ENCODE data around the gene WDR74. TPM values are rescaled to one million over a fixed set of nuclear protein-coding genes. Genes with fewer than 3 reads are reported as not detected.
"Not testable (repeated sequence)": the region's sequence is repeated elsewhere in the genome, so short reads cannot be mapped to it uniquely, and the experiment has no call there.

WDR74 gene
- polyA plus RNA-seq, 1 donor, result 33.1 TPM

DNA sequence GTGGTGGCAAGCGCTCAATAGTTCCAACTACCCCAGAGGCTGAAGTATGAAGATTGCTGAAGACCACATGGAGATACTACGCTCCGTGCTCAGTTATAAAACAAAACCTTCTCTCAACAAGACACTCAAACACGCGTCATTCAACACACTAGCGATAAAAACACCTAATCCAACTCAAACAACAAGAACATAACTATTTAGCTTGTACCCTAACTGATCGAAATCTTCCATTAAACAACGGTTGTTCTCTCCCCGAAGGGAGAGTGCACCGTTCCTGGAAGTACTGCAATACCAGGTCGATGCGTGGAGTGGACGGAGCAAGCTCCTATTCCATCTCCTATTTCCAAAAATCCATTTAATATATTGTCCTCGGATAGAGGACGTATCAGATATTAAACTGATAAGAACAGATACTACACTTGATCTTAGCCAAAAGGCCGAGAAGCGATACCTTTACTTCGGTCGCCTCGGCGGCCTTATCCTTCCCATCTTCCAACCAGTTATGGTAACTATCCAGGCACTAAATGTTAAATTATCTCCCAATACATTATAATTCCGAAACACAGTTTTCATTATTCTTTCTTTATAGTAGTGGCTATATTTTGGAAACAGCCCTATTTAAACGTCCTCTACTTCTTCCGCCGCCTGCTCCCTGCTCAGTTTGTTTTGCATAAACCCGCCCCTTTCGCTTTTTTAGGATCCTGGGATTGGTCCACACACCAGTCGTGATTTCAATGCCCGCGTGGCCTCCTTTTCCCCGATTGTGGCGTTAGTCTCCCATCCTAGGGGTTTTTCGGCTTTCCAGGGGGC, 2.2 kb upstream of the WDR74 start:
- peak; percentile 97 for DNase-seq (ENCODE audit: low read depth)

DNA sequence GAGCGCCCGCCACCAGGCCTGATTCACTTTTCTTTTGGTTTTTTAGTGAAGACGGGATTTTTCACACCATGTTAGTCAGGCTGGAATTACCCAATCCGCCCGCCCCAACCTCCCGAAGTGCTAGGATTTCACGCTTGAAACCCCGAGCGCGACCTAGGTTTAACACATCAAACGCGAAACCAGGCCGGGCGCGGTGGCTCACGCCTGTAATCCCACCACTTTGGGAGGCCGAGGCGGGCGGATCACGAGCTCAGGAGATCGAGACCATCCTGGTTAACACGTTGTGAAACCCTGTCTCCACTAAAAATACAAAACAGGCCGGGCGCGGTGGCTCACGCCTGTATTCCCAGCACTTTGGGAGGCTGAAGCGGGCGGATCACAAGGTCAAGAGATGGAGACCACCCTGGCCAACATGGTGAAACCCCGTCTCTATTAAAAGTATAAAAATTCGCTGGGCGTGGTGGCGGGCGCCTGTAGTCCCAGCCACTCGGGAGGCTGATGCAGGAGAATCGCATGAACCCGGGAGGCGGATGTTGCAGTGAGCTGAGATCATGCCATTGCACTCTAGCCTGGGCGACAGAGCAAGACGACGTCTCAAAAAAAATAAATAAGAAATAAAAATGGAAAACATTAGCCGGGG, 1.5 kb upstream of the WDR74 start:
- DNase-seq (ENCODE audit: low read depth), result not testable (repeated sequence)

DNA sequence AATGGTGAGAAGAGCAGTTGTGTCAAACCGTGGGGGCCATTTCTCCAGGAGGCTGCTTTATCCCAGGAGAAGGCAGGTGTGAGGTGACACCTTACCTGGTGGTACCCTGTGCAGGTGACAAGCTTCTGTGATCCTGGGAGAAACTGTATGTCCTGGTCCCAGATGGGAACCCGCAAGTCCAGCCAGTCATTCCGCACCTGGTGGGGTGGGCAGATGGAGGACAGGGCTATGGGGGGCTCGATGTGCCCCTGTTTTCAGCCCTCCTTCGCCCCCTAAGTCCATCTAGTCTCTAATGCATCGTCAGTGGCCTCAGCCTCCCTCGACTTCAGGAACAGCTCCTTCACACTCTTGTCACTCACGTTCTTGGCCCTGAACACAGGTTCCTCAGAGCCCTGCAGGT, 4.1 kb downstream of the WDR74 start:
- no peak for DNase-seq (ENCODE audit: low read depth)

DNA sequence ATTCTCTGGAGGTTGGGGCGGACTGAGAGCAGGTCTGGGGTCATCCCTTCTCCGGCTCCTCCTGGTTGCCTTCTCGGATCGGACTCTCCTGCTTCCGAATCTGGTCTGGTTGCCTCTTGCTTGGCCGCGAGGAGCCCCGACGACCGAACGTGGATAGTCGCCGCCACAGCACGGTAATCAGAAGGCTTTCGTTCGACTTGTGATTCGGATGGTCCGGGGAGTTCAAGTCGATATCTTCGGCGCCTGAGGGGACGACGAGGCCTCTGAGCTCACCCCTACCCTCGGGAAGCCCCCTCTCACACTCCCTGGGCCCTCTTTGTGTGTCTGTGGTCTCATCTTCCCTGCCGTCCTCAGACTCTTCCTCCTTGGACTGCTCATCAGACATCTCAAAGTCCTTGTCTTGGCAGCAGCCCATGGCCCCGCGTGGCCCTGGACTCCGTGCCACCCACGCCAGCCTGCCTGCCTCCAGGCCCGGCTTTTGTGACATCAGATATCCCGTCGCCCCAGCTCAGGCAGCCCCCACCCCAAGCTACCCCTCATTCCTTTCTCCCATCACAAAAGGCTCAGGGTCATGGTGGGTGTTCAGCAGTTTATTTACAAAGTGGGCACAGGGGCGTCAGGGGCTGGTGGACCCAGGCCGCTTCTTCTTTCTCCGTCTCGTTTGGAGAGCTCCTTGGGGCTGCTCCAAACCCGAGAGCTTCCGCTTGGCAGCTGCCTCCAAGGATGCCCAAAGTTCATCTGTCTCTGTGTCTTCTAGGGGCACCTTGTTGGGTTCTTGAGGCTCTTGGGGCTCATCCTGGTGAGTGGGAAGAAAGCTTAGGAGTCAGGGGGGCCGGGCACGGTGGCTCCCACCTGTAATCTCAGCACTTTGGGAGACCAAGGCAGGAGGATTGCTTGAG, 6.8 kb downstream of the WDR74 start, which contains the start of gene TEX54:
TEX54 (minus strand) TSS at position 506 of the 899 bp plus-strand sequence.
- DNase-seq (ENCODE audit: low read depth), result no peak

DNA sequence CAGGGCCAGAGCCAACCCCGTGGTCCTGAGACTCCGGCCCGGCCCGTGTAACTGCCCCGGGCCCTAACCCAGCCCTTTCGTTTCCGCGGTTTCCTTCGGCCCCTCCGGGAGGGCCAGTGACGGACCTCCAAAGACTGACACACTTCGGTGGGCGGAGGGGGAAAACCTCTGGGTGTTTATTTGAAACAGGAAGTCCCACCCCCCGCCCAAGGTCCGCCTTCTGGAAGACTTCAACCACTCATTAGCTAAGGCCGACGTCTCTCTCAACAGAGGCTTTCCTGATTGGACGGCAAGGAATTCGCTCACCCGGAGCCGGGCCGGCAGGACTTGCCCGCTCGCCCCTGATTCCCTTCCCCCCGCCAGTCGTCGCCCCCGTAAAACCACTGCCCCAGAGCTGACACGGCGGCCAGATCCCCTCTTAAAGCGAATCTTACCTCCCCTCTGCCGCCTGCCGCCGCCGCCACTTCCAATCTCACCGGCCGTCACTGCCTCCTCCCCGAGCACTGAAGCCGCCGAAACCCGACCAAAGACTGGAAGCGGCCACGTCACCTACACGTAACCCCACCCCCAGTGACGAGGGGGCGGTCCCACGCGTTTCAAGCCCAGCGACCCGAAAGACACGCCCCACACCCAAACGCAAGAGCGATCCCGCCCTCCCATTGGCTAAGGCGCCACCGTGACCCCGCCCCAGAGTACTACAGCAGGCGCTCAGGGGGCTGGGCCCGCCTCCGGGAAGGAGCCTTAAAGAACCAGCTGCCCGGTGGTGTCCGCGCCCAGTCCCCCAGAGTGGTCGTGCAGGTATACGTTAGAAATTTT, 7.7 kb downstream of the WDR74 start, which contains the start of gene STX5:
STX5 (minus strand) TSS at position 532 of the 816 bp plus-strand sequence. CDS start 808 bp downstream, outside the sequence.
- peak; percentile 93 for DNase-seq (ENCODE audit: low read depth)

DNA sequence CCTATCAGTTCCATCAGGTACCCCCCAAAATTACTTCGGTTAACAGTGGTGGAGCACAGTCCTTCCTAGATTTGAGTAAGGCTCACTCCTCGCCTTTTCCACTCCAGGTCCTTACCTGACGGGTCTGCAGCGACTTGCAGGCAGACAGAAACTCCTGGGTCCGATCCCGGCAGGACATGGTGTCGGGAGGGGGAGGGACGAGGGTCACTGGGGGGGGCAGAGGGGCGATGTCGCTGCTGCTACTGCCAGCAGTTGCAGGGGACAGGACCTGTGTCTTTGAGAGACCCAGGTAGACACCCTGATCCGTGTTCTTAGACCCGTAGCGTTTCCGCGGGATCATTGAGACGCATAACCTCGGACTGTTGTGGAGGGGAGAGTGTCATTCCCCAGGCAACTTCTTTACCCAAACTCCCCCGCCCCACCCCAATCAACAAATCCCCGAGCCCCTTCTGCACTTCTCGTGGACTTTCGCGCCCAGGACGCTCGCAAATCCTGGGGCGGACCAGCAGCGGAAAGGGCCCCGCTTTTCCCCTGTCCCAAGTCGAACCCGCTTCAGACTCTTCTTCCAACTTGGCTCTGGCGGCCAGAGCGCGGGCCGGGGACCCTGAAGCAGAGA, 8.4 kb downstream of the WDR74 start:
- no peak for DNase-seq (ENCODE audit: low read depth)

DNA sequence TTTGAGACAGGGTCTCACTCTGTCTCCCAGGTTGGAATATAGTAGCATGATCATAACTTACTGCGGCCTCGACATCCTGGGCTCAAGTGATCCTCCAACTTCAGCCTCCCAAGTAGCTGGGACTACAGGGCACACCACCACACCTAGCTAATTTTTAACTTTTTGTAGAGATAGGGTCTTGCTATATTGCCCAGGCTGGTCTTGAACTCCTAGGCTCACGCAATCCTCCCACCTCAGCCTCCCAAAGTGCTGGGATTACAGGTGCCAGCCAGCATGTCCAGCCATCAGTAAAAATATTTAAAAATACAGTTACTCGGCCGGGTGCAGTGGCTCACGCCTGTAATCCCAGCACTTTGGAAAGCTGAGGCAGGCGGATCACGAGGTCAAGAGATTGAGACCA, 11.3 kb downstream of the WDR74 start:
- DNase-seq (ENCODE audit: low read depth), result not testable (repeated sequence)

DNA sequence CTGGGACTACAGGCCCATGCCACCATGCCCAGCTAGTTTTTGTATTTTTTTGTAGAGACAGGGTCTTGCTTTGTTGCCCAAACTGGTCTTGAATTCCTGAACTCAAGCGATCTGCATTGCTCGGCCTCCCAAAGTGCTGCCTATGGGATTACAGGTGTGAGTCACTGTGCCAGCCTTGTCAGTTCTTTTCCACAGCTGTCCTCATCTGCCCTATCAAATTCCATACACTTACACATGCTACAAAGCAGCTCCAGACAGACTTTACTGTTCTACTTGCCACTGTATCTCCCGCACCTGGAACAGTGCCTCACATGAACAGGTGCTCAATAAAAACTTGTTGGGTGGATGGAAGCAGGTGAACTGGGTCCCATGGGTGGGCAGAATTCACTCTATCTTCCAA, 15.7 kb downstream of the WDR74 start:
- no peak for DNase-seq (ENCODE audit: low read depth)

DNA sequence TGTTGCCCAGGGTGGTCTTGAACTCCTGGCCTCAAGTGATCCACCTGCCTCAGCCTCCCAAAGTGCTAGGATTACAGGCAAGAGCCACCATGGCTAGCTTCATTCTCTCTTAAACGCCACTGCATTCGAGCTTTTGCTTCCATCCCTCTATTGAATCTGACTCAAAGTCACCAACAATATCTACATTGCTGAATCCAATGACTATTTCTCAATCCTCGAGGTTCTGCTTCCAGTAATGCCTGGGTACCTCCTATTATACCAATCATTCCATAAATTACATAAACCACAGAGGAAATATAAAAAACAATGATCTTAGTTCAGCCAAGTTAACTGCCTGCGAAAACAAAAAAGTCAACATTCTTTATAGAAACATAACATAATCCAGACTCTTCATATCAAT, 22.3 kb downstream of the WDR74 start:
- no peak for DNase-seq (ENCODE audit: low read depth)

DNA sequence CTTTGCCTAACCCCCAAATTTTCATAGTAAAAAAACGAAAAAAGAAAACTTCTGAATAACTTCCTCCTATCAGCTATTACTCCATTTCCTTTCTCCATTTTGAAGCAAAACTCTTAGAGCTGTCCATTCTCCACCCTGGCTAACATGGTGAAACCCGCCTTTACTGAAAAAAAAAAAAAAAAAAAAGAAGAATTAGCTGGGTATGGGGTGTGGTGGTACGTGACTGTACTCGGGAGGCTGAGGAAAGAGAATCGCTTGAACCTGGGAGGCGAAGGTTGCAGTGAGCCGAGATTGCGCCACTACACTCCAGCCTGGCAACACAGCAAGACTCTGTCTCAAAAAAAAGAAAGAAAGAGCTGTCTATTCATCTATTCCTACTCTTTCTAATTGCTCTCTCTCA, 22.8 kb downstream of the WDR74 start:
- DNase-seq (ENCODE audit: low read depth), result no peak

DNA sequence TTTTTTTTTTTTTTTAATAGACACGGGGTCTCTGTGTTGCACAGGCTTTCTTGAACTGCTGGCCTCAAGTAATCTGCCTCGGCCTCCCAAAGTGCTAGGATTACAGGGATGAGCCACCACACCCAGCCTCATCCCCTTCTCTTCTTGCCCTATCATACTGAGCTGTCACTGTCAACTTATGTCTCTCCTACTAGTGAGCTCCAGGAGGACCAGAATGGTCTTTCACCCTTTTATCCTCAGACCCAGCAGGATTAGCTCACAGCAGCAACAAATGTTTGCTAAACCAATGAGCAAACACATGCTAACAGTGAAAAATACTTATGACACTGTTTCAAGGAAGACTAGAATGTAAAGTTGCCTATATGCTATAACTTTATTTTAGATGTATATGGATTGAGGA, 27.7 kb downstream of the WDR74 start:
- DNase-seq (ENCODE audit: low read depth), result no peak

DNA sequence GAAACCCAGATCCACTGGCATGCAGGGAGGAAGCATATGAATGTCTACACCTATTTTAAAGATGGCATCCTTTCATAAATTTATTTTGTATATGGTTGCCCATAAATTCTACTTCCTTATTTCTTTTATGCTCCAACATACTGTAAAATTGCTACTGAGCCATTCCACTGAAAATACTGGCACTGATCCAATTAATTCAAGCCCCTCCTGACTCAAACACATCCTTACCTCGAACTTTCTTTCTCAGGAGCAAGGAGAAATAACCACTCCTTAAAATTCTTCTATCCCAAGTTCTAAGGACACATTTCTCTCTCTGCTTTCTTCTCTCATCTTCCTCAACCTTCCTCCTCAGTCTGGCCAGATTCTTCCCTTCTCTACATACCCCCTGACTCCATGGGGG, 28.6 kb downstream of the WDR74 start:
- DNase-seq (ENCODE audit: low read depth), result no peak

DNA sequence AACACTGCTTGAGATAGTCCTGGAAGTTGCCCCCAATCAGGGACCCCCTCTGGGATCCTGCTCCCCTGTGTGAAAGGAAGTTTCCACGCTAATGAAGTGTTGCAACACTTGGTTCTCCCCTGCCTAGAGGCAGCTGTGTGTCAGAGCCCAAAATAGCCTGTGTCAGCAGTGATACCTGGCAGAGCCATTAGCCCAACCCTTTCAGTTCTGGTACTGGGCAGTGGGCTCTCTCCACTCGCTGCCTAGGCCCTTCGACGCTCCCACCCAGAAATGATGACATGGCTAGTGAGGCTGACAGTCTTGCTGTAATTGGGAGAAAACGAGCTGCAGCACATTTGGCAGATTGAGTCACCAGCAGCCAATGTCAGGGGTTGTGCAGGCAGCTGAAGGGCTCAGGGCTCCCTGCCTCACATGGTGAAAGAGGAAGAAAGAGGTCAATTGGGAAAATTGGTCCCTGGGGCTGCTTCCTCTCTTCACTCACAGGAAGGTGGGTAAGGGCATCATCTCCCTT, 32.7 kb downstream of the WDR74 start:
- DNase-seq (ENCODE audit: low read depth), result no peak

DNA sequence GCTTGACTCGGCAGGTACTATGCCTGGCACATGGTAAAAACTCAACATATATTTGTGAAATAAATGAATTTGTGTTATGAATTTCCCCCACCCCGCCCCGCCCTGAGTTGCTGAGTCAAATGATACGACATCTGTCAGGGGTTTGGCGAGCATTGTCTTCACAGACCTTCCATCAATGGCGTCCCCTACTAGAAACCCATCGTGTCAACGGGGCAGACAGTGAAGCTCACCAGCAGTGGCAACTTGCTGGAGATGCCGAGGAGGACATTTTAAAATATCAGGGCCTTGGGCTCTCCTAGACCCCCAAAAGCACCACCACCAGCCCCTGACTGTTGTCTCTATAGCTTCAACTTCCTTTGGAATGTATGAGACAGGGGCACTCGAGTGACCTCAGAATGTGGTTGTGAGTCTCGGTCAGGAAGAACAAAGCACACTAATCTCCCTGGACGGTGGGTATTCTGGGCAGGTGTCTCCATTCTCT, 33.4 kb downstream of the WDR74 start:
- DNase-seq (ENCODE audit: low read depth), result no peak

DNA sequence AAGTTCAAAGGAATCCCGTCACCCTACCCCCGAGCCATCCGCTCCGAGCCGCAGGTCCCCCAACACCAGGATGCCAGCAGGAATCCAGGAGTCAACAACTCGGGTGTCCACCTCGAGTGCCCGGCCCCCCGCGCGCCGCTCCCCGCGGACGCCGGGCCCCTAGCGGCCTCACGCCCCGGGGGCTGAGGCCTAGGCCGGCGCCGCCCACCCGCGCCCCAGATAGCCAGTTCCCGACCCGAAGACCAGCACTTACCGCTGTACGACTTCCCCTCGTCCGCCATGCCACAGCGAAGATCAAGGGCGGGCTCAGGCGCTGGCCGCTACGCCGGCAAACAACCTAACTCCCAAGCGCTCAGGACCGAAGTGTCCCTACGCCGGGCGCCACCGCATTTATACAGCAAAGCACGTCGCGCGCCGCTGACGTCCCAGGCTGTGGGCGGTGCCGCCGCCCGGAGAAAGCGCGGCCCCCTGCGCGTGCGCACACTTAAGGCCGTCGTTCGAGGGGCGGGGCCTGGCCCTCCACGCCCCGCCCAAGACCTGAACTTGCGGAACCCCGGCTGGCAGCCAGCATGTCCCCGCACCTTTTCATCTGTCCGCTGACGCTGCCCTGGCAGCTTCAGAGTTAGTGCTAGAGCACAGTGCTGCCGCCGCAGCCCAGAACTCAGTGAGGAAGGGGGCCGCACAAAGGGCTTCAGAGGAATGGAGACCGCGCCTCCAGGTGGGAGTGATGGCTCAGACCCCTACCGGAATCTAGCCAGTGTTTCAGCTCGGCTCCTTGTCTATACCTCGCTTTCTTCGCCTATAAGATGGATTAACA, 34.1 kb downstream of the WDR74 start, which contains the start of gene NXF1:
NXF1 (minus strand) TSS at position 365 of the 817 bp plus-strand sequence; CDS start at position 281, 84 bp downstream.
- DNase-seq (ENCODE audit: low read depth), result peak; percentile 81

DNA sequence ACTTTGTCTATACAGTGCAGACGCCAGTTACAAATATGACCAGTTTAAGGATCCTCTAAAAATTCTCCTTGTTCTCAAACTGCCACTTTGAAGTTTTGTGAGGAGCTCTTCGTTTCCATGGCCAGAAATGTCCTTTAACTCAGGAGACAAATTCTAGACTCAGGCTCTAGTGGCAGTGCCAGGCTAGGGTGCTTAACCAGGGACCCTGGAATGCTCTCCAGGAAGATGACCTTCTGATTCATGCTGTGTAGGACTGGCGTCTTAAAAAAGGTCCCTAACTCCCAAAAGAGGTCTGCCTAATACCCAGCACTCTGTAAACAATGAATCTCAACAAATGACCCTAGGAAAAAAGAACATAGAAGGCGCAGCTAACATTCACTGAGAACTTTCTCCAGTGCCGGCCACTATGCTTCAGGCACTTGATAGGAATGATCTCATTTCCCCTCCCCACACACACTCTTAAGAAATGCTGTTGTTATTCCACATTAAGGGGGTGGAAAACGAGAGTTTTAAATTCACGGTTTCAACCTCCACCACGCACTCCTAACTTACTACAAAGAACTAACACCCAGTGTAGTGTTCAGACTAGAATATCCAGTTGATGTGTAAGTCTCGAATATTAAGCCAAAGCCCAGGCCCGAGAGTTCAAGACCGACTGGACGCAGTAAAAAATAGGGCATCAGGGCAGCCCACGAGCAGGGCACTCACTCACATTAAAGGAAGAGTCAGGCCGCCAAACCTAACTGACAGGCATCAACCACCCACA, 34.9 kb downstream of the WDR74 start:
- DNase-seq (ENCODE audit: low read depth), result no peak

DNA sequence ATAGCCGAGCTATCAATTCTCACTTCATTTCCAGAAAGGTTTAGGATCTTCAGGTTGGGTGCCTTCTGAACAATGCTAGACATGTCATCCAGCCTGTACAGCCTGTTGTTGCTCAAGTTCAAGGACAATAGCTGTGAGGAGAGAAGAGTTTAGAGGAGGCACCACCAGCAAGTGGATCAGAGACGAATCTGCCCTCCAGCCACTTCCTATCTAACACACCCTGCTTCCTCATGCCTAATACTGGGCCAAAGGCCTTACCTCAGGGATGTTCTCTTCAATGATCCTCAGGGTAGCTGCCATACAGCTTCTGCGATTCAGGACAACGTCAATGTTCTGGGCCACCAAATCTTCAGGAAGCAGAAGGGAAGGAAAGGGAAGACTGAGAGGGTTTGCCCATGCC, 38.3 kb downstream of the WDR74 start:
- DNase-seq (ENCODE audit: low read depth), result no peak

DNA sequence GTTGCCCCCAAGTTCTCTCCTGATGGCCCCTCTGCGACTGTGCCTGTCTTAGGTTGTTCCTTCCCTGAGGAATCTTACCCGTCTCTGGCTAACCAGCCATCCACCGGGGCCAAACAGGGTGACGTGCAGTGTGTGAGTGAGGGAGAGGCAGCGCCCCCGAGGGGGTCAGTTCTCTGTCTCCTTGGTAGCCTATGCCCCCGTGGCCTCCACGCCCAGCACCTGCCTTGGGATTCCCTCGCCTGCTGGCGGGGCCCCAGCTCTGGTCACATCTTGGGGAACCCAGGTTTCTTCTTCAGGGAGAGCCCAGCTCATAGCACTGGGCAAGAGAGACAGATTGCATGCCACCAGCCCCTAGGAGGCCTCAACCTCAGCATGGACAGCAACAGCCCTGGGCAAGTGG, 39.9 kb downstream of the WDR74 start:
- DNase-seq (ENCODE audit: low read depth), result no peak

DNA sequence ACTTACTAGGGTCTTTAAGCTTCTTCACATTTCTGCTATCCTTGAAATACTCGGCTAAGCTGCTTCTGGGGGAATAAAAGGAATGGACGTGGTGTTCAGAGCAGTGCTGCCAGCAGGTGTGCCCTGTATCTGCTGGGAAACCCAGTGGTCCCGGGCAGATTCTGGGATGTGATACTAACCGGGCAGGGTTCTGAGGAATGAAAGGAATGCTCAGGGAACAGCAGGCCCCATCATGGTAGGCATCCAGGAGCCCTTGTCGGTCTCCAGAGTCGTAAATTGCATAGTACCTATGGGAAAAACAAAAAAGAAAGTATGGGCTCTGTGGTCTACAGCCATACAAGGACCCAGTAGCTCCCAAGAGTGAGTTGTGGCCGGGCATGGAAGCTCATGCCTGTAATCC, 43.1 kb downstream of the WDR74 start:
- DNase-seq (ENCODE audit: low read depth), result no peak

Data from forelimb muscle (tissue), 1 donor.